Stimulated activated CD8-positive, alpha-beta memory T cell treated with anti-CD3 and anti-CD28 coated beads, Interleukin-15, amount 100 ng/mL, for 48 hours (primary cell): ENCODE data around the gene FNDC1.

Experiments used
- DNase-seq, 2 donors: peaks; one replicate each; pipeline ENCODE4 v3.0.0-alpha.2; 2020; ENCODE audit warnings: low read depth in 2 of 2

Gene FNDC1

GRCh38 chr6:159212028-159212427, 42.8 kb downstream of the FNDC1 start:
- DNase-seq = no peak

- no peak for DNase-seq
Observed at GRCh38 chr6:159212525-159213280, 43.5 kb downstream of the FNDC1 start.

- no peak for DNase-seq
Observed at GRCh38 chr6:159213405-159213804, 44.2 kb downstream of the FNDC1 start.

- DNase-seq = no peak
Observed at GRCh38 chr6:159214281-159214680, 45.1 kb downstream of the FNDC1 start.

GRCh38 chr6:159217595-159218275, 48.5 kb downstream of the FNDC1 start:
- no peak for DNase-seq

- no peak for DNase-seq
Observed at GRCh38 chr6:159220093-159220492, 50.9 kb downstream of the FNDC1 start.

GRCh38 chr6:159221486-159222170, 52.4 kb downstream of the FNDC1 start:
- no peak for DNase-seq

- DNase-seq = no peak
Observed at GRCh38 chr6:159224452-159224851, 55.3 kb downstream of the FNDC1 start.

- no peak for DNase-seq
Observed at GRCh38 chr6:159229651-159230051, 60.5 kb downstream of the FNDC1 start.

GRCh38 chr6:159232106-159232645, 63.0 kb downstream of the FNDC1 start:
- DNase-seq = no peak

GRCh38 chr6:159232751-159233150, 63.6 kb downstream of the FNDC1 start:
- DNase-seq = no peak

- DNase-seq = no peak
Observed at GRCh38 chr6:159233365-159234101, 64.3 kb downstream of the FNDC1 start.

GRCh38 chr6:159234102-159234553, 64.9 kb downstream of the FNDC1 start:
- DNase-seq = no peak

- DNase-seq = no peak
Observed at GRCh38 chr6:159238920-159239558, 69.8 kb downstream of the FNDC1 start.

GRCh38 chr6:159249128-159249527, 79.9 kb downstream of the FNDC1 start:
- no peak for DNase-seq

GRCh38 chr6:159249752-159250151, 80.6 kb downstream of the FNDC1 start:
- no peak for DNase-seq

- DNase-seq = no peak
Observed at GRCh38 chr6:159250633-159251032, 81.4 kb downstream of the FNDC1 start.

GRCh38 chr6:159252955-159253508, 83.8 kb downstream of the FNDC1 start:
- DNase-seq = no peak

- DNase-seq = no peak
Observed at GRCh38 chr6:159254186-159254585, 85.0 kb downstream of the FNDC1 start.

- DNase-seq = no peak
Observed at GRCh38 chr6:159255434-159255951, 86.3 kb downstream of the FNDC1 start.

GRCh38 chr6:159256128-159256527, 86.9 kb downstream of the FNDC1 start:
- DNase-seq = no peak
